IMR-90 (cell line): Measurements from ENCODE around the gene KCNQ5.

Source experiments
- BHLHE40 ChIP-seq: fragments of 150-350 bp; IDR thresholded peaks from 2 replicates; pipeline ENCODE4 v1.6.1; 2016; ENCODE audit warnings: mild to moderate bottlenecking, low read depth, low read length
- CEBPB ChIP-seq: IDR thresholded peaks from 2 replicates; pipeline ENCODE4 v1.6.1; 2012; ENCODE audit warnings: low read depth, low read length, improper control_type of control experiment
- CTCF ChIP-seq: conservative IDR thresholded peaks from 2 replicates; pipeline ENCODE4 v1.5.1; 2012; ENCODE audit warnings: mild to moderate bottlenecking, low read depth, low read length, improper control_type of control experiment
- ELK1 ChIP-seq: fragments of 150-350 bp; IDR thresholded peaks from 2 replicates; pipeline ENCODE4 v1.6.1; 2016; ENCODE audit warnings: low read depth, mild to moderate bottlenecking, low read length, moderate library complexity, borderline replicate concordance
- FOS ChIP-seq: fragments of 150-350 bp; IDR thresholded peaks from 2 replicates; pipeline ENCODE4 v1.6.1; 2016; ENCODE audit warnings: low read depth, low read length
- MAFK ChIP-seq: IDR thresholded peaks from 2 replicates; pipeline ENCODE4 v1.6.1; 2012; ENCODE audit warnings: low read depth, low read length, improper control_type of control experiment
- POLR2A ChIP-seq: IDR thresholded peaks from 2 replicates; pipeline ENCODE4 v1.6.1; 2012; ENCODE audit warnings: mild to moderate bottlenecking, low read depth, low read length
- RAD21 ChIP-seq: IDR thresholded peaks from 2 replicates; pipeline ENCODE4 v1.6.1; 2012; ENCODE audit warnings: low read length, improper control_type of control experiment
- RCOR1 ChIP-seq: IDR thresholded peaks from 2 replicates; pipeline ENCODE4 v1.6.1; 2012; ENCODE audit warnings: mild to moderate bottlenecking, low read length, improper control_type of control experiment; ENCODE audit not compliant: insufficient replicate concordance
- RFX5 ChIP-seq: IDR thresholded peaks from 2 replicates; pipeline ENCODE4 v1.8.0; 2012; ENCODE audit warnings: low read depth, mild to moderate bottlenecking, low read length, moderate library complexity
- SMC3 ChIP-seq: fragments of 150-350 bp; IDR thresholded peaks from 2 replicates; pipeline ENCODE4 v1.6.1; 2016; ENCODE audit warnings: low read depth, mild to moderate bottlenecking, antibody characterized with exemption, low read length, moderate library complexity
- USF2 ChIP-seq: fragments of 150-350 bp; IDR thresholded peaks from 2 replicates; pipeline ENCODE4 v1.6.1; 2017; ENCODE audit warnings: mild to moderate bottlenecking, antibody characterized with exemption, low read length, low read depth

GRCh38 chr6:72770959-72771358, 149.1 kb downstream of the KCNQ5 start:
- TF ChIP-seq FOS, result no peak
- no peak for TF ChIP-seq CTCF
- TF ChIP-seq ELK1, result no peak
- no peak for TF ChIP-seq POLR2A
- no peak for TF ChIP-seq USF2
- no peak for TF ChIP-seq CEBPB
- no peak for TF ChIP-seq RAD21
- TF ChIP-seq BHLHE40, result no peak
- no peak for TF ChIP-seq RFX5
- no peak for TF ChIP-seq MAFK
- no peak for TF ChIP-seq RCOR1
- TF ChIP-seq SMC3, result no peak
